Ishikawa (cell line): ENCODE data around the gene ATP1A1.

Experiments
- CEBPB ChIP-seq: IDR thresholded peaks from 2 replicates; pipeline ENCODE4 v1.6.1; 2012
- CREB1 ChIP-seq: IDR thresholded peaks from 2 replicates; pipeline ENCODE4 v1.6.1; 2012; ENCODE audit warnings: low read depth
- EGR1 ChIP-seq: IDR thresholded peaks from 2 replicates; pipeline ENCODE4 v1.6.1; 2012
- EP300 ChIP-seq: IDR thresholded peaks from 2 replicates; pipeline ENCODE4 v1.6.1; 2012; ENCODE audit warnings: borderline replicate concordance
- FOXM1 ChIP-seq: IDR thresholded peaks from 2 replicates; pipeline ENCODE4 v1.6.1; 2012; ENCODE audit warnings: low read depth, borderline replicate concordance
- MAX ChIP-seq: IDR thresholded peaks from 2 replicates; pipeline ENCODE4 v1.6.1; 2012
- NFIC ChIP-seq: IDR thresholded peaks from 2 replicates; pipeline ENCODE4 v1.6.1; 2012
- REST ChIP-seq: IDR thresholded peaks from 2 replicates; pipeline ENCODE4 v1.6.1; 2012; ENCODE audit warnings: low read depth, mild to moderate bottlenecking
- TAF1 ChIP-seq: IDR thresholded peaks from 2 replicates; pipeline ENCODE4 v1.6.1; 2012; ENCODE audit warnings: low read depth, mild to moderate bottlenecking
- TCF12 ChIP-seq: IDR thresholded peaks from 2 replicates; pipeline ENCODE4 v1.6.1; 2012; ENCODE audit warnings: low read depth
- TEAD4 ChIP-seq: IDR thresholded peaks from 2 replicates; pipeline ENCODE4 v1.6.1; 2012
- USF1 ChIP-seq: IDR thresholded peaks from 2 replicates; pipeline ENCODE4 v1.6.1; 2012
- YY1 ChIP-seq: IDR thresholded peaks from 2 replicates; pipeline ENCODE4 v1.6.1; 2012; ENCODE audit warnings: low read depth
- ZBTB7A ChIP-seq: IDR thresholded peaks from 2 replicates; pipeline ENCODE4 v1.6.1; 2012; ENCODE audit warnings: low read depth

The ATP1A1 gene

GRCh38 chr1:116353155-116353554 lies 19.9 kb upstream of the ATP1A1 start:
- TF ChIP-seq REST = no peak
- TF ChIP-seq FOXM1 = no peak
- TF ChIP-seq YY1 = no peak
- TF ChIP-seq NFIC = no peak
- TF ChIP-seq EGR1 = no peak
- no peak for TF ChIP-seq CEBPB
- no peak for TF ChIP-seq TCF12
- no peak for TF ChIP-seq TEAD4

- TF ChIP-seq FOXM1 (no peak), TEAD4 (no peak), EP300 (no peak), TAF1 (no peak), USF1 (no peak), ZBTB7A (no peak), EGR1 (no peak)
Measured at GRCh38 chr1:116356067-116356466, 17.0 kb upstream of the ATP1A1 start.

GRCh38 chr1:116356673-116357072 lies 16.4 kb upstream of the ATP1A1 start:
- TF ChIP-seq USF1 (no peak), REST (no peak), TAF1 (no peak), CEBPB (no peak), EGR1 (no peak), YY1 (no peak), FOXM1 (no peak), EP300 (no peak), TEAD4 (no peak), MAX (no peak)

- TF ChIP-seq TAF1 = no peak
- no peak for TF ChIP-seq EGR1
- TF ChIP-seq TEAD4 = no peak
- TF ChIP-seq NFIC = no peak
- no peak for TF ChIP-seq MAX
- no peak for TF ChIP-seq FOXM1
- TF ChIP-seq REST = no peak
Measured at GRCh38 chr1:116357487-116357886, 15.6 kb upstream of the ATP1A1 start.

- TF ChIP-seq NFIC (no peak), TEAD4 (peak; percentile 24; the same call in 1 of the 2 replicates), CEBPB (0 out of 2 replicates have a peak, but pooled peaks have one; percentile 23)
Measured at GRCh38 chr1:116359060-116359830, 13.8 kb upstream of the ATP1A1 start.

GRCh38 chr1:116359871-116360270 lies 13.2 kb upstream of the ATP1A1 start:
- TF ChIP-seq TCF12 (no peak), CEBPB (no peak), EGR1 (no peak), REST (no peak), FOXM1 (no peak), ZBTB7A (no peak), MAX (no peak), TEAD4 (no peak), USF1 (no peak), TAF1 (no peak), CREB1 (no peak), EP300 (no peak), YY1 (no peak)
